Prostate gland (tissue), 2 donors: ENCODE measurements around the gene P2RY1.

Experiments used
- POLR2AphosphoS5 ChIP-seq: sonication (generic); formaldehyde crosslinking; IDR thresholded peaks from one replicate; pipeline ENCODE4 v1.6.1; 2017; ENCODE audit warnings: antibody characterized with exemption
- TF ChIP-seq, protein P1 (sequence below), 4 experiments: fragments of 200-600 bp in 2 of 4; fragments of 450-650 bp in 2 of 4; sonication (generic) in 2 of 4; IDR thresholded peaks; 1 replicate in 3 of 4; 2 replicates in 1 of 4; pipeline ENCODE4 v1.5.1; 2016 to 2019; ENCODE audit warnings: antibody characterized with exemption in 4 of 4, mild to moderate bottlenecking in 2 of 4, moderate library complexity in 2 of 4

DNA sequence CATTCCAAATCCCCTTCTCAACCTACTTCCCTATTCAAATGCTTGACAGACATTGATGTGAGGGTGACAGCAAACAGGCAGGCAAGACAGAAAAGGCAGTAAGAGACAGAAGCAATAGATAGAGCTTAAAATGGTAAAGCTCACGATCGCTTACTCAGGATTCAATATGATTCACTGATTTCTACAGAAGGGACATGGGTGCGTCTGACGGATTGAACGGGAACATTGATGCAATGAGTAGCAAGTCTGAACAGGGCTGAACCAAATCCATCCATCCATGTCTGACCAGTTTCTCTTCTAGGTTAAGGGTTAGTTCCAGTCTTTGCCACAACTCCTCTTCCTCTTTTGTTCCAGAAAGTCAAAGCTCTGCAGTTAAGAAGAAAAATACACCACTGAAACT lies 35.1 kb downstream of the P2RY1 start:
- TF ChIP-seq, protein P1, sequence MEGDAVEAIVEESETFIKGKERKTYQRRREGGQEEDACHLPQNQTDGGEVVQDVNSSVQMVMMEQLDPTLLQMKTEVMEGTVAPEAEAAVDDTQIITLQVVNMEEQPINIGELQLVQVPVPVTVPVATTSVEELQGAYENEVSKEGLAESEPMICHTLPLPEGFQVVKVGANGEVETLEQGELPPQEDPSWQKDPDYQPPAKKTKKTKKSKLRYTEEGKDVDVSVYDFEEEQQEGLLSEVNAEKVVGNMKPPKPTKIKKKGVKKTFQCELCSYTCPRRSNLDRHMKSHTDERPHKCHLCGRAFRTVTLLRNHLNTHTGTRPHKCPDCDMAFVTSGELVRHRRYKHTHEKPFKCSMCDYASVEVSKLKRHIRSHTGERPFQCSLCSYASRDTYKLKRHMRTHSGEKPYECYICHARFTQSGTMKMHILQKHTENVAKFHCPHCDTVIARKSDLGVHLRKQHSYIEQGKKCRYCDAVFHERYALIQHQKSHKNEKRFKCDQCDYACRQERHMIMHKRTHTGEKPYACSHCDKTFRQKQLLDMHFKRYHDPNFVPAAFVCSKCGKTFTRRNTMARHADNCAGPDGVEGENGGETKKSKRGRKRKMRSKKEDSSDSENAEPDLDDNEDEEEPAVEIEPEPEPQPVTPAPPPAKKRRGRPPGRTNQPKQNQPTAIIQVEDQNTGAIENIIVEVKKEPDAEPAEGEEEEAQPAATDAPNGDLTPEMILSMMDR (IDR thresholded peaks at IDR 0.05) = no peak
- TF ChIP-seq POLR2AphosphoS5 = no peak
